Measurements from ENCODE around the gene RBM47.
A peak's percentile ranks its signal among the peaks of the same experiment; 100 is the strongest.
"Not testable (repeated sequence)": the region's sequence is repeated elsewhere in the genome, so short reads cannot be mapped to it uniquely, and the experiment has no call there.

Gene RBM47

GRCh38 chr4:40439519-40439918 lies 190.1 kb downstream of the RBM47 start:
- no peak for DNase-seq (ENCODE audit: low read depth)

GRCh38 chr4:40438384-40439026 lies 191.2 kb downstream of the RBM47 start:
- no peak for DNase-seq (ENCODE audit: low read depth)

GRCh38 chr4:40437741-40438383 lies 191.8 kb downstream of the RBM47 start:
- DNase-seq (ENCODE audit: low read depth) = no peak

- DNase-seq (ENCODE audit: low read depth) = not testable (repeated sequence)
Observed at GRCh38 chr4:40435306-40435705, 194.4 kb downstream of the RBM47 start.

- DNase-seq (ENCODE audit: low read depth) = no peak
Observed at GRCh38 chr4:40434126-40434687, 195.5 kb downstream of the RBM47 start.

- DNase-seq (ENCODE audit: low read depth) = no peak
Observed at GRCh38 chr4:40432504-40432903, 197.2 kb downstream of the RBM47 start.

- DNase-seq (ENCODE audit: low read depth) = not testable (repeated sequence)
Observed at GRCh38 chr4:40427871-40428270, 201.8 kb downstream of the RBM47 start.

GRCh38 chr4:40427128-40427527 lies 202.5 kb downstream of the RBM47 start:
- DNase-seq (ENCODE audit: low read depth) = no peak

- no peak for DNase-seq (ENCODE audit: low read depth)
Observed at GRCh38 chr4:40425799-40426574, 203.7 kb downstream of the RBM47 start.

- DNase-seq (ENCODE audit: low read depth) = peak; percentile 42
Observed at GRCh38 chr4:40423735-40424134, 205.9 kb downstream of the RBM47 start.

- no peak for DNase-seq (ENCODE audit: low read depth)
Observed at GRCh38 chr4:40421839-40422708, 207.6 kb downstream of the RBM47 start.

GRCh38 chr4:40419231-40419912 lies 210.3 kb downstream of the RBM47 start:
- DNase-seq (ENCODE audit: low read depth) = no peak

GRCh38 chr4:40418430-40419230 lies 211.0 kb downstream of the RBM47 start:
- DNase-seq (ENCODE audit: low read depth) = no peak

GRCh38 chr4:40417941-40418340 lies 211.7 kb downstream of the RBM47 start:
- DNase-seq (ENCODE audit: low read depth) = no peak

- no peak for DNase-seq (ENCODE audit: low read depth)
Observed at GRCh38 chr4:40414673-40415072, 215.0 kb downstream of the RBM47 start.

GRCh38 chr4:40412866-40413795 lies 216.5 kb downstream of the RBM47 start:
- no peak for DNase-seq (ENCODE audit: low read depth)

GRCh38 chr4:40412388-40412787 lies 217.3 kb downstream of the RBM47 start:
- no peak for DNase-seq (ENCODE audit: low read depth)

- peak; percentile 62 for DNase-seq (ENCODE audit: low read depth)
Observed at GRCh38 chr4:40409835-40410234, 219.8 kb downstream of the RBM47 start.

- not testable (repeated sequence) for DNase-seq (ENCODE audit: low read depth)
Observed at GRCh38 chr4:40407468-40407867, 222.2 kb downstream of the RBM47 start.

All from ELR (cell line).